Dermis blood vessel endothelial cell (primary cell): ENCODE results near the gene TSPAN1. TPM values are rescaled to one million over a fixed set of nuclear protein-coding genes. Genes with fewer than 3 reads are reported as not detected.

ENCODE experiments used
- DNase-seq: peaks from one replicate; pipeline ENCODE4 v3.0.0; 2010
- total RNA-seq: library from RNA; depleted of rRNA; stranded (reverse); fragments of >200 nt; gene quantifications from 2 replicates; pipeline ENCODE4 v1.2.3, GENCODE V29; 2014

The TSPAN1 gene
- total RNA-seq, 1 donor from 2014 or later: 0.68 TPM

DNA sequence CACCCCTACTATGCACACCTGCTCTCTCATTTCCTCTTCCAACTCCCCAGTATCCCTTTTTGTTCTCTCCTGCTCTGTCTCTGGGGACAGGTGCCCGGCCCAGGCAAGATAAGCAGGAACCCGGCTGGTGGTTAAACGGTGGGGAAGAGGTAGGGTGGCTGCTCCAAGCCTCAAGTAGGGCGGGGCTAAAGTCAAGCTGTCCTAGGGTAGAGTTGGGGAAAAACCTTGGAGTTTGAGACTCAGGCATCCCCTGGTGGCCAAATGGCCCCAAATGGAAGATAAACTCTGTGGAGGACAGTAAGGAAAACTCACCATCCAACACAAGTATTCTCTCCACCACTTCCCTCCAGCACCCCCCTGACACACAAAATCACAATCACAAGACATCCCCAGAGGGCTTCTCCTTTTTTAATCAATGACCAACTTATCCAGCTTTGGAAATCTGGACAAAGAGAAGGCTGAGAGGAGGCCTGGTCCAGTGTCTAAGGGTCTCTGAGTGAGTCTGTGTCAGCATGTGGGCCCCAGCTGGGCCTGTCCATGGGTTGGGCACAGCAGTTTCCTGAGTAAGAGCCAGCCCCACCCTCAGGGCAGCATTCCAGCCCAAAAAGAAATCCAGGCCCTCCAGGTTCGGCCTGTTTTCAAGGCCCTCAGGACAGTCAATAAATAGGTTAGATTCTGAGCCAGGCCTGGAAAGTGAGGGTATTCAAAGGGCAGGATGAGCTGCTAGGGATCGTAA is 13.6 kb downstream of the TSPAN1 start:
- no peak for DNase-seq

GRCh38 chr1:46190539-46190938 is 15.7 kb downstream of the TSPAN1 start:
- DNase-seq: no peak

DNA sequence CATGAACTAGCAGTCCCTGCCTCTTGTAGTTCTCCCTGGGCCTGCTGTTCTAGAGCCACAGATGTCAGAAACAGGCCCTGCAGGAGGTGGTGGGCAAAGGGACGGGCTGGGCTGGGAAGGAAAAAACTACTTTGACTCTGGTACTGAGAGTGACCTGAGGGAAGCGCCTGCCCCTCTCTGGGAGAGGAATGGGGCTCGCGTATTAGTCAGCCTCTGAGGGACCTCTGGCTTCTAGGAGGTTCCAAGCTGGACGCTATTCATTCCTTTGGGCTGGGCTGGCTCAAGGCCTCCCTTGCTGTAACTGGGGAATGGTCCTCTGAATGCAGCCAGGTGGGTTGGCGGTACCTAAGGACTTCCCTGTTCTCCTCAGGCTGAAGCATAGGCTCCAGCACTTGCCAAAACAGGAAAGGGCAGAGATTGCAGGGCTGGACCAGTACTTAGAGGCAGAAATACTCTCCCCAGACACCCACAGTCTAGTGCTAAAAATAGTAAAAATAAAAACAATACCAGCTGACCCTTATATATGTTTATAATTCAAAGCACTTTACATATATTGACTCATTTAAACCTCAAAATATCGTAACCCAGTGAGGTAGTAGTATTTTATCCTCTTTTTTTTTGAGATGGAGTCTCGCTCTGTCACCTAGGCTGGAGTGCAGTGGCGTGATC is 16.3 kb downstream of the TSPAN1 start:
- DNase-seq: no peak

DNA sequence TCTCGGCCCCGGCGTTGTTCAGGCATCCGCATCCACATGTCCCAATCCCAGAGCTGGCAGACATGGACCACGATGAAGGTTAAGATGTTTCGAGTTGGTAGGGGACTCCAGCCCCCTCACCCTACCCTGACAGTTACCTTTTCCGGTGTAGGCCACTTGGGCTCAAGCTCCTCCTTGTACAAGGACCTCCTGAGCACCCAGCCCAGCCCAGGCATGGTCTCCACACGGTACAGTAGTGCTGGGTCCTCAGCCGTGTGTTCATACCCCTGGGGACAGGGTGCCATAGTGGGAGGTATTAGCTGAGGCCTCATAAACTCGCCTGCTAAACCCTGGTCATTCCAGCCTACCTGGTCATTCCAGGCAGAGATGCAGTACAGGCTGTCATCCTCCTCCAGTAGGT is 17.3 kb downstream of the TSPAN1 start:
- DNase-seq: no peak

GRCh38 chr1:46193285-46193684 is 18.4 kb downstream of the TSPAN1 start:
- DNase-seq: no peak

DNA sequence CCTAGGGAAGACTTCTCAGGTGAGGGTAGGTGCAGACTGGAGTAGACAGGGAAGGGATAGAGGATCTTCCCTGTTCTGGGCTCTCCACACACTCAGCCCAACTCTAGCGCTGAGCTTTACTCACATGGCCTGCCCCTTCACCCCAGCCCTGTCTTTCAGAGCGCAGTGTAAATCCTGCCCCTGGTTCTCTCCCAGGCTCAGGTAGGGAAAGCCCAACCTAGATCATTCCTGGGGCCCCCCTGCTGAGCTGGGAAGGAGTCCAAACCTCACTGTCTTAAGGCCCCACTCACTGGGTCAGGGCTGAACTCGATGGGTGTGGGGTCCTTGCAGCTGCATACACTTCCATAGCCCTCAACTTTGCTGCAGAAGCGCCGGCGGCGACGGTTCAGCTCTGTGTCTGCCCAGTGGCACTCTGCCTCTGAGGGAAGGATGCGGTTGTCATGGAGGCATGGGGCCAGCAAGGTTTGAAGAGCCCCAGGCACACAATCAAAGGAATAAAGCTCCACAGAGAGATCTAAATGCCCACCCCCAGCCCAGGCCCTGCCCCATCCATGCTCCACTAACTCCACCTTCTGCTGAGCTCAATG is 19.2 kb downstream of the TSPAN1 start:
- no peak for DNase-seq

DNA sequence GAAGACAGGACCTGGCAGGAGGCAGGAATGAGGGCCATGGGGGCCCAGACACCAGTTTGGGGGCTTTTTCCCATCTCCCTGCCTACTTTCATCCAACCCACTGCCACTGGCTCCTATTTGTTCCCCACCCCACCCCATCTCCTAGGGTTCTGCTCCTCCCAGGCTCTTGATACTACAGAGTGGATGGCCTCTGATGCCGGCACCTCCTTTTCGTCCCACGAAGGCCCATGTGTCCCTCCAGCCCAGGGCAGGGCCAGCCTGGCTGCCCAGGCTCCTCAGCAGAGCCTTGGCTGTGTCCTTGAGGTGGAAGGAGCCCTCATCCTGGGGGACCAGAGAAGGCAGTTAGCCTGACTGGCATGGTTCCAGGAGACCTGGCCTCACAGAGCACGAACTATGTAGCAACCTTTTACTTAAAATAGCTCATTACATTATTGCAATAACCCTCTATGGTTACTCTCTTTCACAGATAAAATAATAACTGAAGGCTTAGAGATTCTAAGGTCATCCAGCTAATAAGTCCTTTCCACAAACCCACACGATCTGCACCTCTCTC is 19.8 kb downstream of the TSPAN1 start:
- no peak for DNase-seq

GRCh38 chr1:46196609-46197008 is 21.7 kb downstream of the TSPAN1 start:
- DNase-seq: no peak

- no peak for DNase-seq
Observed at GRCh38 chr1:46197560-46197963, 22.7 kb downstream of the TSPAN1 start.

DNA sequence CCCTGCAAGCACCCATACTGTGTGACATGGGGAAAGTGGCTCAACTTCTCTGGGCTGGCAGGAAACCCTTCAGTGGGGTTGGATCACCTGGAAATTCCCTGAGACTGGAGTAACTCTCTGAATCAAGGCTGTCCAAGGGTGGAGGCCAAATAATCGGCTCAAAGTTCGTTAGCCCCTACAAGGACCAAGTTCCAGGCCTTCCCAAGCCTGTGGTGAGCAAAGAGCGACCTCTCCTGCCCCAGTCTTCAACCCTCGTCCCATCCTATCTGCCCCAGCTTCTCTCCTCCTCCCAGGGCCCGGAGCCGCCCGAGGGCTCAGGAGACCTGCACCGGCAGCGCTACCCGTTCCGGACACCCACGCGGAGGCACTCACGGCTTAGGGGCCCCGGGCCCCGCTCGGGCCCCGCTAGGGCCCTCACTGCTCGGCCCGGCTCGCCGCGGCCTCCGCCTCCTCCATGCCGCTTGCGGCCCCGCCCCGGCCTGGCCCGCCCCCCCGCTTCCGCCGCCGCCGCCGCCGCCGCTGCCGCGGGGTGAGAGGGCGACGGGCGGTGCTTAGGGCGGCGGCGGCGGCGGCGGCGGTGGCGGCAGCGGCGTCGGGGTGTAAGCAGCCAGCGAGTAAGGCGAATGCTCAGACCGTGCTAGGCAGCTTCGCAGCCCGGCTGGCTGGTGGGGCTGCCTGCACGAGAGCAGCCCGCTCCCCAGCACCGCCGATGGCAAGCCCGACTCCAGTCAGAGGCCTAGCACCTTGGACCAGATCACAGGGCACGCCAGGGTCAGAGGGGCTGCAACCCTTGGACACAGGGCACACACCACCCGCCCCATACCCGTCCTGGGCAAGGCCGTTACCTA is 23.3 kb downstream of the TSPAN1 start, which contains the start of gene POMGNT1:
Gene POMGNT1 (minus strand): TSS at position 471 of the 848 bp plus-strand sequence. CDS start 613 bp downstream, outside the sequence.
- peak; percentile 74 for DNase-seq

GRCh38 chr1:46199233-46199749 is 24.4 kb downstream of the TSPAN1 start:
- DNase-seq: no peak

DNA sequence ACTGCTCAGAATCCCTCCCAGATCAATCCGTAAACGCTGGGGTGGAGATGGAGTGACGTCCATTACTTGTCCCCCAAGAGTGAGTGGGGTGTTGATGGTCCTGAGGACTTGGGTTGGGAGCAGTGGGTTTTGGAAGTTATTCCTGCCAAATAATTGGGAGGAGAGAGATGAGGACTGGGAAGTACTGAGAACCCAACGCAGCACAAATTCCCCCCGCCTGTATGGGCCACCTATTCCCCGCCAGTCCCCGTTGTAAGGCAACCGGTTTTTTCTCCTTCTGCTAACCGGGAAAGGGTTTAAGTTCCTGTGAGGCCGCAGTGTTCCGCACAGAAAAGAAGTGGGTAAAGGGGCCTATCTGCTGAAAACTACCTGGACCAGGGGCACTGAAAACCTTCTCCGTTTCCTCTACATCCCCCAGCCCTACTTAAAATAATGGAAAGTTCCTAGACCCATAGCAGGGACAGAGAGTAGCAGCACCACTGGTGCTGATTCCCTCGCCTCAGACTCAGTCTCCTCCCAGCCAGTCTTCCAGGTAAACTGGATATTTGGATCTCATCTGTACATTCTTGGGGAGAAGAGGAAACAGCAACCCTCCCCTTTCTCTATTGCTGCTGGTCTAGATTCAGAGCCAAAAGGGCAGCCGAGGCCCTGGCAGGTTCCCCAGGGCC is 29.0 kb downstream of the TSPAN1 start:
- peak; percentile 22 for DNase-seq

GRCh38 chr1:46204406-46204742 is 29.5 kb downstream of the TSPAN1 start:
- DNase-seq: peak; percentile 30

DNA sequence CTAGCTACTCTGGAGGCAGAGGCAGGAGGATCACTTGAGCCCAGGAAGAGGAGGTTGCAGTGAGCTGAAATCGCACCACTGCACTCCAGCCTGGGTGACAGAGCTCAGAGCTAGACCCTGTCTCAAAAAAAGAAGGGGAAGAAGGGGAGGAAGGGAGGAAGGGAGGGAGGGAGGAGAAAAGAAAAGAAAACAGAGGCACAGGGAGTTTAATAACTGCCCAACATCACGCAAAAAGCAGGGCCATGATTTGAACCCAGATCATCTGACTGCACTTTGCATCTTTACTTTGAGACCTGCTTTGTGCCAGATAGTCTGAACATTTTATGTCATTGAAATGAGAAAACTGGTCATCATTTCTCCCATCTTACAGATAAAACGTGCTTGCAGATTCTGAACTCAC is 30.3 kb downstream of the TSPAN1 start:
- no peak for DNase-seq

- DNase-seq: no peak
Observed at GRCh38 chr1:46205791-46206190, 30.9 kb downstream of the TSPAN1 start.

DNA sequence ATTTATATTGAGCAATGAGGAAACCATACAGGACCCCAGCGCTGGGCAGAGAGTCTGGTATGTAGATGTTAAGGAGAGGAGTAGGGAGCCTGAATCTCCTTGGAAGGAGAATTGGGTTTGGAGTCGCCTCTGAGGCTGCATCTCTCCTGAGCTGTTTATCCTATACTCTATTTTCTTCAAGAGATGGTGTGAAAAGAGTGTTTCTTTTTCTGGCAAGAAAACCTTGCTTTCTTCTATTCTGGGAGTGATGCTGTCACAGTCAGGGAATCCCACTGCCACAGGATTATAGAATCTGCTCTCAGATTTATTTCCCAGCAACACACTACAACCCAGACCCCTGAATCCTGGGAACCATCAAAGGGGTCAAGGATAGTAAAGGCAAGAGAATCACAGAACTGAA is 31.5 kb downstream of the TSPAN1 start:
- DNase-seq: no peak

DNA sequence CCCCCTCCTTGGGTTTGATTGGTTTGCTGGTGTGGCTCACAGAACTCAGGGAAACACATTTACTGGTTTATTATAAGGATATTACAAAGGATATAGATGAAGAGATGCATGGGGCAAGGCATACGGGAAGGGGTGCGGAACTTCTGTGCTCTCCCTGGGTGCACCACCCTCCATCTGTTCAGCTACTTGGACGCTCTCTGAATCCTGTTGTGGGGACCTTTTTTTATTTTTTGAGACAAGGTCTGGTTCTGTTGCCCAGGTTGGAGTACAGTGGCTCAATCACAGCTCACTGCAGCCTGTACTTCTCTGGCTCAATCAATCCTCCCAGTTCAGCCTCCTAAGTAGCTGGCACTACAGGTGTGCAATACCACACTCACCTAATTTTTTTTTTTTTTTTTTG is 35.7 kb downstream of the TSPAN1 start:
- no peak for DNase-seq

- DNase-seq: peak; percentile 41
Observed at GRCh38 chr1:46211051-46211450, 36.2 kb downstream of the TSPAN1 start.

DNA sequence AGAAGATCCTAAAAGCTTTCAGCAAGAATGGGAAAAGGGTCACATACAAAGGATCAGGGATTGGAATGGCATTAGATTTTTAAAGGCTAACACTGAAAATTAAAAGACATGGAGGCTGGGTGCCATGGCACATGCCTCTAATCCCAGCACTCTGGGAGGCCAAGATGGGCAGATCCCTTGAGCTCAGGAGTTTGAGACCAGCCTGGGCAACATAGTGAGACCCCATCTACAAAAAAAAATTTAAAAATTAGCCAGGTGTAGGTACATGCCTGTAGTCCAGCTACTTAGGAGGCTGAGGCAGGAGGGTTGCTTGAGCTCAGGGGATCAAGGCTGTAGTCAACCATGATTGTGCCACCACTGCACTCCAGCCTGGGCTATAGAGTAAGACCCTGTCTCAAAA is 40.6 kb downstream of the TSPAN1 start:
- DNase-seq: no peak

GRCh38 chr1:46218443-46218842 is 43.6 kb downstream of the TSPAN1 start:
- no peak for DNase-seq

DNA sequence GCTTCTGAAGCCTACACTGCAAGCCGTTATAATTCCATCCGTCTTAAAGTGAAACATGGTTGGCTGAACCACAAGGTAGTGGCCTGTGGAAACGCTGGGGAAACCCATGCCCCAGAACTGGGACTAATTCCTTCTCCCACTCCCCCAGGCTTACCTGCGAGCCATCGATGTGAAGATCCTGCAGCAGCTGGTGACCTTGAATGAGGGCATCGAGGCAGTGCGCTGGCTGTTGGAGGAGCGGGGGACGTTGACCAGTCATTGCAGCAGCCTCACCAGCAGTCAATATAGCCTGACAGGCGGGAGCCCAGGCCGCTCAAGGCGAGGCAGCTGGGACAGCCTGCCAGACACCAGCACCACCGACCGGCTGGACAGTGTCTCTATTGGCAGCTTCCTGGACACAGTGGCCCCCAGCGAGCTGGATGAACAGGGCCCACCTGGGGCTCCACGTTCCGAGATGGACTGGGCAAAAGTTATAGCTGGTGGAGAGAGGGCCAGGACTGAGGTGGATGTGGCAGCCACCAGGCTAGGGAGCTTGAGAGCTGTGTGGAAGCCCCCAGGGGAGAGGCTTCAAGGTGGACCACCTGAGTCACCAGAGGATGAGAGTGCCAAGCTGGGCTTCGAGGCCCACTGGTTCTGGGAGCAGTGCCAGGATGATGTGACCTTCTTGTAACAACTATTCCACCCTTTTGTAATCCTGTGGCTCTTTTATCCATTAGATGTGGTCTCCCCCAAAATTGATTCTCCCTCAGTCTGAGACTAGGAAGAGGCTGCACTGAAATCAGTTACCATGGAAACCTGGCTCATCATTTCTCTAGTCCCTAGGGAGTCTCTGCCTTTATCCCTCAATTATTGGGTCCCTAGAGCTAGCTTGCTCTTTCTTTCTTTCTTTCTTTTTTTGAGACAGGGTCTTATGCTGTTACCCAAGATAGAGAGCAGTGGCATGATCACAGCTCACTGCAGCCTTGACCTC is 44.9 kb downstream of the TSPAN1 start:
- no peak for DNase-seq
